Panc1 (cell line): ENCODE data around the gene HPCAL1. TPM values are rescaled to one million over a fixed set of nuclear protein-coding genes. Genes with fewer than 3 reads are reported as not detected.

Experiments
- ATAC-seq: fragments of 200-7000 bp; cut with Tn5 transposase; 2 replicates; pipeline ENCODE4 v1.9.1; 2020; ENCODE audit warnings: mild to moderate bottlenecking, moderate library complexity
- BruUV-seq: library from RNA; stranded (reverse); fragments of 400-500 nt; replicated peaks from 2 replicates; lab custom pipeline; 2021; lab: Mats Ljungman, UMichigan
- CTCF ChIA-PET: fragments of 300-600 bp; sonication (Branson Sonifier 250); formaldehyde crosslinking; loops from one replicate; lab custom pipeline; 2022; ENCODE audit warnings: antibody characterized with exemption; lab: Charles Lee
- POLR2A ChIA-PET: fragments of 300-600 bp; sonication (Branson Sonifier 250); formaldehyde crosslinking; loops from one replicate; lab custom pipeline; 2022; ENCODE audit warnings: antibody characterized with exemption; lab: Charles Lee
- DNase-seq: peaks from one replicate; pipeline ENCODE4 v3.0.0-alpha.2; 2010; ENCODE audit warnings: low read depth, low spot score
- H3K27ac ChIP-seq: 2 replicates; pipeline ENCODE4 v1.5.1; 2011; ENCODE audit warnings: mild to moderate bottlenecking, low read length, inconsistent platforms
- H3K27me3 ChIP-seq: fragments of 200-500 bp; sonication (Bioruptor generic); 2 replicates; pipeline ENCODE4 v1.6.0; 2014; ENCODE audit warnings: low read length, inconsistent platforms; ENCODE audit not compliant: control insufficient read depth, insufficient read depth
- H3K36me3 ChIP-seq: fragments of 200-500 bp; sonication (Bioruptor generic); 2 replicates; pipeline ENCODE4 v1.5.1; 2014; ENCODE audit warnings: inconsistent platforms, mild to moderate bottlenecking, low read length, moderate library complexity; ENCODE audit not compliant: control insufficient read depth, insufficient read depth
- H3K4me1 ChIP-seq: 2 replicates; pipeline ENCODE4 v1.5.1; 2011; ENCODE audit warnings: inconsistent platforms, mild to moderate bottlenecking, low read length, moderate library complexity; ENCODE audit not compliant: control insufficient read depth, insufficient read depth
- H3K4me3 ChIP-seq, 2 experiments: 2 replicates each; pipeline ENCODE4 v1.5.1; 2011 to 2012; ENCODE audit warnings: low read depth in 2 of 2, low read length in 2 of 2, mild to moderate bottlenecking in 2 of 2, inconsistent platforms in 1 of 2, moderate library complexity in 1 of 2
- H3K9me3 ChIP-seq: fragments of 200-500 bp; sonication (Bioruptor generic); 2 replicates; pipeline ENCODE4 v1.5.1; 2014; ENCODE audit warnings: low read depth, mild to moderate bottlenecking, inconsistent platforms, low read length, moderate library complexity; ENCODE audit not compliant: control insufficient read depth, insufficient read depth
- POLR2AphosphoS5 ChIP-seq: IDR thresholded peaks from 2 replicates; pipeline ENCODE4 v1.6.1; 2012; ENCODE audit warnings: mild to moderate bottlenecking, low read depth, low read length, moderate library complexity
- SIN3A ChIP-seq: IDR thresholded peaks from 2 replicates; pipeline ENCODE4 v1.6.1; 2012; ENCODE audit warnings: low read depth, mild to moderate bottlenecking, low read length, moderate library complexity, borderline replicate concordance; ENCODE audit not compliant: insufficient read depth
- TCF7L2 ChIP-seq: IDR thresholded peaks from 2 replicates; pipeline ENCODE4 v1.6.1; 2011; ENCODE audit warnings: mild to moderate bottlenecking, low read depth, low read length, inconsistent platforms
- in situ Hi-C: cut with HindIII; loops from 2 replicates; pipeline ENCODE4 v1.10.0; 2016; ENCODE audit warnings: low sequenced_read_pairs, low pct_unique_long_range_greater_than_20kb
- intact Hi-C: fragments of 100-400 bp; cut with micrococcal nuclease; formaldehyde crosslinking; loops from one replicate; pipeline ENCODE4 v1.10.0; 2022; ENCODE audit not compliant: unreplicated experiment
- total RNA-seq: library from RNA; stranded (reverse); gene quantifications from one replicate; pipeline ENCODE4 v1.2.1, GENCODE V29; 2021; ENCODE audit not compliant: unreplicated experiment
- TF ChIP-seq, protein P1 (sequence below), 2 experiments: IDR thresholded peaks; 2 replicates each; pipeline ENCODE4 v1.6.1; 2011 to 2012; ENCODE audit warnings: low read depth in 2 of 2, control low read depth in 1 of 2, low read length in 1 of 2, mild to moderate bottlenecking in 1 of 2, moderate library complexity in 1 of 2; ENCODE audit not compliant: insufficient read depth in 1 of 2
- TF ChIP-seq, protein P2 (sequence below): fragments of 450-650 bp; IDR thresholded peaks from 2 replicates; pipeline ENCODE4 v1.5.1; 2017; ENCODE audit warnings: mild to moderate bottlenecking

Gene HPCAL1
- total RNA-seq, 1 experiment from 2014 or later, result 234 TPM

DNA sequence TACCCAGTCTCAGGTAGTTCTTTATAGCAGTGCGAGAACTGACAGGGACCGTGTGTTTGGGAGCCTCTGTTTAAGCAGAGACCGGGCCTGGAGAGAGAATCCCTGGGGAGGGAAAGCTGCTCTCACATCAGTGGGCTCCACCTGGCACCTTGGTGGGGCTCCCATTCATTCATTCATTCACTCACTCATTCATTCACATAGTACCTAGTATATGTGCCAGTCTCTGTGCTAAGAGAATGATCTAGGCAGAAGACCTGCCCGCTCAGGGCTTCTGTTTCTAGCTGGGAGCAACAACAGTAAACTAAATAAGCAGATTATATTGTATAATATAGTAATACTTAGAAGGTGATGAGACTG lies 17.8 kb downstream of the HPCAL1 start:
- Histone ChIP-seq H3K27ac (no peak overlapping the region), H3K4me3 (no peak overlapping the region), H3K27me3 (no peaks in the 10 kb centered on the region), H3K9me3 (no peaks in the 10 kb centered on the region), H3K4me1 (peaks cover 53% of the 10 kb centered on the region), H3K36me3 (no peaks in the 10 kb centered on the region)
- in situ Hi-C loops, result no loop called here
- DNase-seq (no peak), ATAC-seq (no peak)
- ChIA-PET CTCF (no interaction called here), POLR2A (interaction anchor here (0.5 kb wide), 1 partner anchor 1145 kb away, joined by 4 read pairs; no protein-coding TSS in a partner anchor)
- TF ChIP-seq TCF7L2, result no peak
- TF ChIP-seq, protein P1, sequence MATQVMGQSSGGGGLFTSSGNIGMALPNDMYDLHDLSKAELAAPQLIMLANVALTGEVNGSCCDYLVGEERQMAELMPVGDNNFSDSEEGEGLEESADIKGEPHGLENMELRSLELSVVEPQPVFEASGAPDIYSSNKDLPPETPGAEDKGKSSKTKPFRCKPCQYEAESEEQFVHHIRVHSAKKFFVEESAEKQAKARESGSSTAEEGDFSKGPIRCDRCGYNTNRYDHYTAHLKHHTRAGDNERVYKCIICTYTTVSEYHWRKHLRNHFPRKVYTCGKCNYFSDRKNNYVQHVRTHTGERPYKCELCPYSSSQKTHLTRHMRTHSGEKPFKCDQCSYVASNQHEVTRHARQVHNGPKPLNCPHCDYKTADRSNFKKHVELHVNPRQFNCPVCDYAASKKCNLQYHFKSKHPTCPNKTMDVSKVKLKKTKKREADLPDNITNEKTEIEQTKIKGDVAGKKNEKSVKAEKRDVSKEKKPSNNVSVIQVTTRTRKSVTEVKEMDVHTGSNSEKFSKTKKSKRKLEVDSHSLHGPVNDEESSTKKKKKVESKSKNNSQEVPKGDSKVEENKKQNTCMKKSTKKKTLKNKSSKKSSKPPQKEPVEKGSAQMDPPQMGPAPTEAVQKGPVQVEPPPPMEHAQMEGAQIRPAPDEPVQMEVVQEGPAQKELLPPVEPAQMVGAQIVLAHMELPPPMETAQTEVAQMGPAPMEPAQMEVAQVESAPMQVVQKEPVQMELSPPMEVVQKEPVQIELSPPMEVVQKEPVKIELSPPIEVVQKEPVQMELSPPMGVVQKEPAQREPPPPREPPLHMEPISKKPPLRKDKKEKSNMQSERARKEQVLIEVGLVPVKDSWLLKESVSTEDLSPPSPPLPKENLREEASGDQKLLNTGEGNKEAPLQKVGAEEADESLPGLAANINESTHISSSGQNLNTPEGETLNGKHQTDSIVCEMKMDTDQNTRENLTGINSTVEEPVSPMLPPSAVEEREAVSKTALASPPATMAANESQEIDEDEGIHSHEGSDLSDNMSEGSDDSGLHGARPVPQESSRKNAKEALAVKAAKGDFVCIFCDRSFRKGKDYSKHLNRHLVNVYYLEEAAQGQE (IDR thresholded peaks at IDR 0.05; ENCODE audit: insufficient read depth in 1 of 2, low read depth in 2 of 2, low read length in 1 of 2), result no peak
- TF ChIP-seq, protein P2, sequence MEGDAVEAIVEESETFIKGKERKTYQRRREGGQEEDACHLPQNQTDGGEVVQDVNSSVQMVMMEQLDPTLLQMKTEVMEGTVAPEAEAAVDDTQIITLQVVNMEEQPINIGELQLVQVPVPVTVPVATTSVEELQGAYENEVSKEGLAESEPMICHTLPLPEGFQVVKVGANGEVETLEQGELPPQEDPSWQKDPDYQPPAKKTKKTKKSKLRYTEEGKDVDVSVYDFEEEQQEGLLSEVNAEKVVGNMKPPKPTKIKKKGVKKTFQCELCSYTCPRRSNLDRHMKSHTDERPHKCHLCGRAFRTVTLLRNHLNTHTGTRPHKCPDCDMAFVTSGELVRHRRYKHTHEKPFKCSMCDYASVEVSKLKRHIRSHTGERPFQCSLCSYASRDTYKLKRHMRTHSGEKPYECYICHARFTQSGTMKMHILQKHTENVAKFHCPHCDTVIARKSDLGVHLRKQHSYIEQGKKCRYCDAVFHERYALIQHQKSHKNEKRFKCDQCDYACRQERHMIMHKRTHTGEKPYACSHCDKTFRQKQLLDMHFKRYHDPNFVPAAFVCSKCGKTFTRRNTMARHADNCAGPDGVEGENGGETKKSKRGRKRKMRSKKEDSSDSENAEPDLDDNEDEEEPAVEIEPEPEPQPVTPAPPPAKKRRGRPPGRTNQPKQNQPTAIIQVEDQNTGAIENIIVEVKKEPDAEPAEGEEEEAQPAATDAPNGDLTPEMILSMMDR, result no peak
- no peak for TF ChIP-seq SIN3A
- no peak for TF ChIP-seq POLR2AphosphoS5
- intact Hi-C loops, result no loop called here
- no TSS peak for BruUV-seq

DNA sequence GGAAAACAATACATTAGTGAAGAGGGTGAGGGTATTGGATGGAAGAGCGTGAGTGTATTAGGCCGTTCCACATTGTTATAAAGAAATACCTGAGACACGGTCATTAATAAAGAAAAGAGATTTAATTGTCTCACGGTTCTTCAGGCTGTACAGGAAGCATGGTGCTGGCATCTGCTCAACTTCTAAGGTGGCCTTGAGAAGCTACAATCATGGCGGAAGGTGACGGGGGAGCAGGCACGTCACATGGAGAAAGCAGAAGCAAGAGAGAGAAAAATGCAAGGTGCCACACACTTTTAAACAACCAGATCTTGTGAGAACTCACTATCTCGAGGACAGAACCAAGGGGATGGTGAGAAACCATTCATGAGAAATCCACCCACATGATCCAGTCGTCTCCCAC lies 18.2 kb downstream of the HPCAL1 start:
- H3K27me3 ChIP-seq, result no peaks in the 10 kb centered on the region
- H3K4me3 ChIP-seq, result no peak overlapping the region
- intact Hi-C loops (no loop called here), in situ Hi-C loops (no loop called here)
- ChIA-PET POLR2A (interaction anchor here (0.5 kb wide), 1 partner anchor 1144 kb away, joined by 4 read pairs; no protein-coding TSS in a partner anchor), CTCF (no interaction called here)
- DNase-seq (no peak), ATAC-seq (no peak)
- H3K4me1 ChIP-seq, result peaks cover 53% of the 10 kb centered on the region
- H3K36me3 ChIP-seq, result no peaks in the 10 kb centered on the region
- no peak overlapping the region for H3K27ac ChIP-seq
- no peaks in the 10 kb centered on the region for H3K9me3 ChIP-seq
- TF ChIP-seq, protein P1 (IDR thresholded peaks at IDR 0.05; ENCODE audit: insufficient read depth in 1 of 2, low read depth in 2 of 2, low read length in 1 of 2), result no peak
- TF ChIP-seq POLR2AphosphoS5, result no peak
- no peak for TF ChIP-seq TCF7L2
- no peak for TF ChIP-seq SIN3A
- TF ChIP-seq, protein P2, result no peak
- no TSS peak for BruUV-seq
